ENCODE measurements around the gene TMSB10. TPM values are rescaled to one million over a fixed set of nuclear protein-coding genes. Genes with fewer than 3 reads are reported as not detected.

Gene TMSB10
- total RNA-seq, 1 experiment from 2014 or later = 11,384 TPM

- in situ Hi-C loops (cut with HindIII; ENCODE audit: low pct_unique_long_range_greater_than_20kb, low sequenced_read_pairs) = no loop called here
These were observed 48.9 kb downstream of the TMSB10 start for GRCh38 chr2:84954329-84954728.

More at GRCh38 chr2:84954329-84954728, 48.9 kb downstream of the TMSB10 start:
- no peak for DNase-seq (ENCODE audit: low read depth)

Other genes with a start within 250 kb of the TMSB10 start
- gene TRABD2A, start 24.6 kb upstream of the TMSB10 start, total RNA-seq (2014; rRNA removed; shearing (Covaris generic); ENCODE audit: low replicate concordance) = 0.34 and 2.6 TPM in 2 replicates
- gene KCMF1, start 65.5 kb downstream of the TMSB10 start, total RNA-seq (2014; rRNA removed; shearing (Covaris generic); ENCODE audit: low replicate concordance) = 42.7 and 59.6 TPM in 2 replicates
- gene TCF7L1, start 227.7 kb downstream of the TMSB10 start, total RNA-seq (2014; rRNA removed; shearing (Covaris generic); ENCODE audit: low replicate concordance) = 0.07 TPM in 1 of 2 replicates, not detected in the other

Measured in Caki2 (cell line).